OCI-LY3 (cell line): ENCODE results near the gene SERPINH1.

Experiments used
- CTCF ChIP-seq: fragments of 200-600, 300-600 bp; sonication (generic); IDR thresholded peaks from 2 replicates; pipeline ENCODE4 v1.5.1; 2014; ENCODE audit warnings: antibody characterized with exemption, low read length, low read depth
- EZH2phosphoT487 ChIP-seq: fragments of 200-600 bp; shearing (Covaris generic); IDR thresholded peaks from 2 replicates; pipeline ENCODE4 v1.6.1; 2018; ENCODE audit warnings: antibody characterized with exemption, mixed run types, low read depth

- TF ChIP-seq CTCF (no peak), EZH2phosphoT487 (no peak)
Measured at GRCh38 chr11:75576499-75576918, 14.5 kb downstream of the SERPINH1 start.
